OCI-LY3 (cell line): Measurements from ENCODE around the gene ANKRD11.

Experiments
- H2AFZ ChIP-seq: fragments of 200-600, 300-600 bp; shearing (Covaris generic); 2 replicates; pipeline ENCODE4 v1.6.0; 2014; ENCODE audit warnings: antibody characterized with exemption, low read depth, low read length
- H3K27ac ChIP-seq: fragments of 200-600, 300-600 bp; sonication (generic); 2 replicates; pipeline ENCODE4 v1.5.1; 2014; ENCODE audit warnings: mild to moderate bottlenecking, low read length, moderate library complexity, mixed read lengths
- H3K27me3 ChIP-seq: fragments of 200-600, 300-600 bp; sonication (generic); 2 replicates; pipeline ENCODE4 v1.6.1; 2014; ENCODE audit warnings: low read depth, low read length, mixed read lengths
- H3K36me3 ChIP-seq: fragments of 200-600, 300-600 bp; sonication (generic); replicated peaks from 2 replicates; pipeline ENCODE3; 2014; ENCODE audit warnings: low read depth, low read length, mixed read lengths
- H3K4me1 ChIP-seq: fragments of 300-600, 200-600 bp; sonication (generic); 2 replicates; pipeline ENCODE4 v1.6.1; 2014; ENCODE audit warnings: low read length, mixed read lengths
- H3K4me2 ChIP-seq: fragments of 200-600, 300-600 bp; sonication (generic); 2 replicates; pipeline ENCODE4 v1.6.1; 2014; ENCODE audit warnings: low read length, mixed read lengths
- H3K4me3 ChIP-seq: fragments of 300-600, 200-600 bp; sonication (generic); 2 replicates; pipeline ENCODE4 v1.5.1; 2014; ENCODE audit warnings: antibody characterized with exemption, mild to moderate bottlenecking, low read length, moderate library complexity
- H3K79me2 ChIP-seq: fragments of 300-600, 200-600 bp; shearing (Covaris generic); 2 replicates; pipeline ENCODE4 v1.6.1; 2014; ENCODE audit warnings: mild to moderate bottlenecking, low read length, mixed read lengths
- H3K9ac ChIP-seq: fragments of 300-600, 200-600 bp; shearing (Covaris generic); 2 replicates; pipeline ENCODE4 v1.6.0; 2014; ENCODE audit warnings: mild to moderate bottlenecking, low read length, moderate library complexity
- H3K9me3 ChIP-seq: fragments of 200-600, 300-600 bp; shearing (Covaris generic); 2 replicates; pipeline ENCODE4 v1.6.1; 2014; ENCODE audit warnings: low read length, mixed read lengths; ENCODE audit not compliant: insufficient read depth
- H4K20me1 ChIP-seq: fragments of 200-600, 300-600 bp; sonication (generic); 2 replicates; pipeline ENCODE4 v1.6.1; 2016; ENCODE audit warnings: low read length, mixed read lengths; ENCODE audit not compliant: insufficient read depth
- CTCF ChIP-seq: fragments of 200-600, 300-600 bp; sonication (generic); IDR thresholded peaks from 2 replicates; pipeline ENCODE4 v1.5.1; 2014; ENCODE audit warnings: antibody characterized with exemption, low read length, low read depth
- EZH2phosphoT487 ChIP-seq: fragments of 200-600 bp; shearing (Covaris generic); IDR thresholded peaks from 2 replicates; pipeline ENCODE4 v1.6.1; 2018; ENCODE audit warnings: antibody characterized with exemption, mixed run types, low read depth

Gene ANKRD11

GRCh38 chr16:89281829-89282228 is 208.5 kb downstream of the ANKRD11 start:
- H3K36me3 ChIP-seq, result peaks cover 64% of the 10 kb centered on the region

GRCh38 chr16:89281189-89281577 is 209.2 kb downstream of the ANKRD11 start:
- no peak overlapping the region for H3K27ac ChIP-seq
- H3K36me3 ChIP-seq, result peaks cover 58% of the 10 kb centered on the region
- no peak overlapping the region for H3K9ac ChIP-seq
- no peaks in the 10 kb centered on the region; the same call in 1 of the 2 replicates for H3K79me2 ChIP-seq
- TF ChIP-seq EZH2phosphoT487 (no peak), CTCF (no peak)
- H3K27me3 ChIP-seq, result no peaks in the 10 kb centered on the region
- no peak overlapping the region for H3K4me3 ChIP-seq
- no peaks in the 10 kb centered on the region for H3K4me1 ChIP-seq
- no peaks in the 10 kb centered on the region for H4K20me1 ChIP-seq
- H3K4me2 ChIP-seq, result no peak overlapping the region
- H3K9me3 ChIP-seq, result no peaks in the 10 kb centered on the region
- no peak overlapping the region for H2AFZ ChIP-seq

More at GRCh38 chr16:89281829-89282228, 208.5 kb downstream of the ANKRD11 start:
- H3K27me3 ChIP-seq, result no peaks in the 10 kb centered on the region
- H3K9me3 ChIP-seq, result no peaks in the 10 kb centered on the region
- H4K20me1 ChIP-seq, result no peaks in the 10 kb centered on the region
- no peaks in the 10 kb centered on the region; the same call in 1 of the 2 replicates for H3K79me2 ChIP-seq
- H3K9ac ChIP-seq, result no peak overlapping the region
- H3K4me3 ChIP-seq, result no peak overlapping the region
- no peaks in the 10 kb centered on the region for H3K4me1 ChIP-seq
- H2AFZ ChIP-seq, result no peak overlapping the region
- no peak overlapping the region for H3K4me2 ChIP-seq
- no peak overlapping the region for H3K27ac ChIP-seq
- TF ChIP-seq EZH2phosphoT487, result no peak
- TF ChIP-seq CTCF, result no peak

GRCh38 chr16:89280546-89281188 is 209.7 kb downstream of the ANKRD11 start:
- Histone ChIP-seq H3K27me3 (no peaks in the 10 kb centered on the region), H3K9ac (no peak overlapping the region), H3K9me3 (no peaks in the 10 kb centered on the region), H4K20me1 (no peaks in the 10 kb centered on the region), H3K4me1 (no peaks in the 10 kb centered on the region), H3K4me2 (no peak overlapping the region), H3K4me3 (no peak overlapping the region), H2AFZ (no peak overlapping the region), H3K27ac (no peak overlapping the region), H3K36me3 (peaks cover 53% of the 10 kb centered on the region), H3K79me2 (no peaks in the 10 kb centered on the region; the same call in 1 of the 2 replicates)
- TF ChIP-seq CTCF (no peak), EZH2phosphoT487 (no peak)

- Histone ChIP-seq H3K27me3 (no peaks in the 10 kb centered on the region), H4K20me1 (no peaks in the 10 kb centered on the region), H3K9ac (no peak overlapping the region), H3K4me3 (no peak overlapping the region), H3K4me1 (no peaks in the 10 kb centered on the region), H3K9me3 (no peaks in the 10 kb centered on the region), H3K36me3 (peaks cover 45% of the 10 kb centered on the region), H3K4me2 (no peak overlapping the region), H3K27ac (no peak overlapping the region), H2AFZ (no peak overlapping the region), H3K79me2 (no peaks in the 10 kb centered on the region; the same call in 1 of the 2 replicates)
- TF ChIP-seq EZH2phosphoT487, result no peak
- TF ChIP-seq CTCF, result no peak
Observed at GRCh38 chr16:89279666-89280481, 210.5 kb downstream of the ANKRD11 start.
